GM12875 (cell line): ENCODE measurements around the gene BTRC.

Experiments
- H3K4me3 ChIP-seq: one replicate; pipeline ENCODE4 v1.5.1; 2011; ENCODE audit warnings: low read depth, low read length, control low read depth
- TF ChIP-seq, protein P1 (sequence below): IDR thresholded peaks from 2 replicates; pipeline ENCODE4 v1.5.1; 2011; ENCODE audit warnings: low read depth, mild to moderate bottlenecking, control low read depth, inconsistent platforms, low read length, moderate library complexity, borderline replicate concordance; ENCODE audit not compliant: insufficient read depth

Gene BTRC

GRCh38 chr10:101495324-101495925 lies 141.5 kb downstream of the BTRC start:
- TF ChIP-seq, protein P1, sequence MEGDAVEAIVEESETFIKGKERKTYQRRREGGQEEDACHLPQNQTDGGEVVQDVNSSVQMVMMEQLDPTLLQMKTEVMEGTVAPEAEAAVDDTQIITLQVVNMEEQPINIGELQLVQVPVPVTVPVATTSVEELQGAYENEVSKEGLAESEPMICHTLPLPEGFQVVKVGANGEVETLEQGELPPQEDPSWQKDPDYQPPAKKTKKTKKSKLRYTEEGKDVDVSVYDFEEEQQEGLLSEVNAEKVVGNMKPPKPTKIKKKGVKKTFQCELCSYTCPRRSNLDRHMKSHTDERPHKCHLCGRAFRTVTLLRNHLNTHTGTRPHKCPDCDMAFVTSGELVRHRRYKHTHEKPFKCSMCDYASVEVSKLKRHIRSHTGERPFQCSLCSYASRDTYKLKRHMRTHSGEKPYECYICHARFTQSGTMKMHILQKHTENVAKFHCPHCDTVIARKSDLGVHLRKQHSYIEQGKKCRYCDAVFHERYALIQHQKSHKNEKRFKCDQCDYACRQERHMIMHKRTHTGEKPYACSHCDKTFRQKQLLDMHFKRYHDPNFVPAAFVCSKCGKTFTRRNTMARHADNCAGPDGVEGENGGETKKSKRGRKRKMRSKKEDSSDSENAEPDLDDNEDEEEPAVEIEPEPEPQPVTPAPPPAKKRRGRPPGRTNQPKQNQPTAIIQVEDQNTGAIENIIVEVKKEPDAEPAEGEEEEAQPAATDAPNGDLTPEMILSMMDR, result peak; percentile 8; the same call in 1 of the 2 replicates
- H3K4me3 ChIP-seq, result no peak overlapping the region

GRCh38 chr10:101504438-101504837 lies 150.5 kb downstream of the BTRC start:
- TF ChIP-seq, protein P1, result no peak
- no peak overlapping the region for H3K4me3 ChIP-seq

- H3K4me3 ChIP-seq, result no peak overlapping the region
- TF ChIP-seq, protein P1, result no peak
Observed at GRCh38 chr10:101506829-101507661, 153.1 kb downstream of the BTRC start.

DNA sequence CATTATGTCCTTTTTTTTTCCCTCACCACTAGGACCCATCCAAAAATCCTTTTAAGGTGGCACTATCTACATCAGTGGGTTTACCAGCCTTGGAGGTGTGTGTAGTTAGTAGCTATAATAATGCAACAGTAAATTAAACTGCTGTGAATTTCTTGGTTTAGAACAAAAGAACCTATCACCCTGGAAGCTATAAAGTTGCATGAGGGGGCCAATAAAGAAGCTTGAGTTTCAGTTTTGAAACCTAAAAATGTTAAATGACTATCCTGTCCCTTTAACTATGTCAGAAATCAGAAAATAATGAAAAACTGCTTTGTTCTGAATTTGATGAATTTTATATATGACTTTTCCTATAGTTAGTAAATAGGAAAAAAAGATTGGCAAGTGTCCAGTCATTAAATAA lies 153.9 kb downstream of the BTRC start:
- TF ChIP-seq, protein P1, result no peak
- no peak overlapping the region for H3K4me3 ChIP-seq

- TF ChIP-seq, protein P1, result no peak
- H3K4me3 ChIP-seq, result no peak overlapping the region
Observed at GRCh38 chr10:101511938-101512337, 158.0 kb downstream of the BTRC start.

DNA sequence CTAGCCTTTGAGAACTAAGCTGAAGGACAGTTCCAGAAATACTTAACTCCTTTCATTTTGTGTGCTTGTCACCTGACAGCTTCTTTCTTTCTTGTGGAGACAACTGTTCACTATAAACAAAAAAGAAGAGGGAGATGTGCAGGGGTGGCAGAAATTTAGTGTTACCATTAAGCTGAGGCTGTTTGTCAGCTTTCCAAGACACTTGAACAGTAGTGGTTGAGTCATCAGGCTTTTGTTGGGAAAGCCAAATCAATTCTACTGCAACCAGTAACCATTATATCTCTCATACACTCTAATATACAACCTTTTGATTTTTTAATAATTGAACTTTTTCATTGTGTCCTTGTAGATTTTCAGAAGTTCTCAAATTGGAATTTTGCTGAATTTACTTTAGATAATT lies 158.8 kb downstream of the BTRC start:
- TF ChIP-seq, protein P1, result no peak
- no peak overlapping the region for H3K4me3 ChIP-seq

- TF ChIP-seq, protein P1, result no peak
- H3K4me3 ChIP-seq, result no peak overlapping the region
Observed at GRCh38 chr10:101513733-101514132, 159.8 kb downstream of the BTRC start.
